Kidney epithelial cell (primary cell): ENCODE measurements around the gene SLC6A12. TPM values are rescaled to one million over a fixed set of nuclear protein-coding genes. Genes with fewer than 3 reads are reported as not detected.

Source experiments
- DNase-seq: peaks from one replicate; pipeline ENCODE4 v3.0.0-alpha.2; 2010; ENCODE audit warnings: low read depth
- H3K27me3 ChIP-seq: 2 replicates; pipeline ENCODE4 v1.6.0; 2011; ENCODE audit warnings: low read length; ENCODE audit not compliant: control insufficient read depth, insufficient read depth
- H3K36me3 ChIP-seq: 2 replicates; pipeline ENCODE4 v1.5.1; 2011; ENCODE audit warnings: low read length; ENCODE audit not compliant: control insufficient read depth, insufficient read depth
- H3K4me3 ChIP-seq: 2 replicates; pipeline ENCODE4 v1.5.1; 2011; ENCODE audit warnings: low read depth, mild to moderate bottlenecking, control low read depth, low read length
- CTCF ChIP-seq: IDR thresholded peaks from 2 replicates; pipeline ENCODE4 v1.5.1; 2011; ENCODE audit warnings: mild to moderate bottlenecking, moderate library complexity, low read length, control low read depth, inconsistent platforms; ENCODE audit not compliant: insufficient read depth, poor library complexity, severe bottlenecking
- total RNA-seq: library from RNA; depleted of rRNA; stranded (reverse); fragments of >200 nt; gene quantifications from 2 replicates; pipeline ENCODE4 v1.2.3, GENCODE V29; 2015

SLC6A12 gene
- total RNA-seq, 1 donor from 2014 or later, result not detected

DNA sequence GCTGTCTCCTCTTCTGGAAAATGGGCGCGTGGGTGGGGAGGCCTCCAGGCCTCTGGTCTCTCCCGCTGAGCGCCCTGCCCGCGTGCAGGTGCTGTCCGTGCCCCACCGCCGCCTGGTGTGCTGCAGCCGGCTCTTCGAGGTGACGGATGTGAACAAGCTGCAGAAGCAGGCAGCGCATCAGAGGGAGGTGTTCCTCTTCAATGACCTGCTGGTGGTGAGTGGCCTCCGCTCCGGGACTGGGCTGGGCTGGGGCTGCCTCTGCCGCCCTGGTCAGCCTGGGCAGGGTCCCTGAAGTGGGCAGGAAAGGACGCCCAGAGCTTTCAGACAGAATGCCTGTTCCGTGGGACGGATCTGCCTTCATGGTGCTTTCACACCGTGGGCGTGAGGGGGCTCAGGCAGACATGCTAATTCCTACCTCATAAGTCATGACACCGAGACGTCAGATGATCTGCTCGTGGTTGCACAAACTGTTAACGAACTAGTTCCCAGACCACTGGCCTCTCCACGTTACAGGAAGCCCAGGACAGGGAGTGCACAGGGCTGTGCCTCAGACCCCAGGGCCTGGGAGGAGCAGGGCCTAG is 50.5 kb downstream of the SLC6A12 start:
- TF ChIP-seq CTCF, result no peak
- no peak for DNase-seq
- H3K36me3 ChIP-seq, result no peaks in the 10 kb centered on the region
- peaks cover 2% of the 10 kb centered on the region for H3K27me3 ChIP-seq
- no peak overlapping the region for H3K4me3 ChIP-seq

DNA sequence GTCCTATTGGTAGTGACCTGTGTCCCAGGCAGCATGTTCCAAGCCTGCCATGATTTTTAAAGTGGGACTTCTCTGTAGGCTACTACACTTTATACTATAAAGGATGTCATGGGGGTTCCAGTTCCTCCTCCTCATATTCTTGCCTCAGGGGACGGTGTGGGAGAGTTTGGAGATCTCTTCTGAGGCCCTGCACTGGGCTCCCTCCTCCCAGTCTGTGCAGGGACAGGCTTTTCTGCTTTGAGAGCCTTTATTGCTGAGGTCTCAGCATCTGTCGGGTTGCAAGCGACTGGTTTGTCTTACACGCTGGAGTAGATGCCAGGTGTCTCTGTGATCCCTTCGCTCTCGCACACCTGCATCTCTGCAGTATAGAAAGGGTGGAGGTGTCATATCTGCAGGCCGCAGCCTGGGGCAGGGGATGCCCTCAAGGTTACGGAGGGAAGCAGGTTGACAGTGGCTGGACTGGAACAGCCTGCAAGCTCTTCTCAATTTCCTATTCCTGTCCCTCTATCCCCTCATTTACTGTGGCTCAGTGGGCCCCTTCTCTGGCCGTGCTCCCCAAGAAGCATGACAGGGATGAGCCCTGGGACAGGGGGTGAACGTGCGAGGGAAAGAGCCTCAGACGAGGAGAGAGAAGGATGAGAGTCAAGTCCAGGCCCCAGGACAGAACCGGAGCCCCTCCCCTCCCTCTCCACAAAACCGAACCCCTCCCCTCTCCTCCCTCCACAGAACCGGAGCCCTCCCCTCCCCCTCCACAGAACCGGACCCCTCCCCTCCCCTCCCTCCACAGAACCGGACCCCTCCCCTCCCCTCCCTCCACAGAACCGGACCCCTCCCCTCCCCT is 51.3 kb downstream of the SLC6A12 start:
- no peak for TF ChIP-seq CTCF
- H3K27me3 ChIP-seq, result no peaks in the 10 kb centered on the region
- no peak overlapping the region for H3K4me3 ChIP-seq
- no peak for DNase-seq
- no peaks in the 10 kb centered on the region for H3K36me3 ChIP-seq

DNA sequence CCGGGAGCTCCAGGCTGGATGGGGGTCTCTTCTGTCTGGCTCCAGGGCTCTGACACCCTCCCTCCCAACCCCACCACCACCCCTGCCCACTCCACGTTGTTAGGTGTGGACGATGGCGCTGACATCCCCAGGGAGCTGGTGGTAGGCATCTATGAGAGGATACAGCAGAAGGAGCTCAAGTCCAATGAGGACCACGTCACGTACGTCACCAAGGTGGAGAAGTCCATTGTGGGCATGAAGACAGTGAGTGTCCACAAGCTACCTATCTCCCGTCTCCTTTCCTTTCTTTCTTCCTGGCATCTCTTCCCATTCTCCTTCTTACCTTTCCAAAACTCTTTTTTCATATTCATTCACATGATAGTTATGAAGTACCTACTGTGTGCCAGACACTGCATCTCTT is 52.1 kb downstream of the SLC6A12 start:
- no peak for TF ChIP-seq CTCF
- no peak for DNase-seq
- no peak overlapping the region for H3K4me3 ChIP-seq
- H3K36me3 ChIP-seq, result no peaks in the 10 kb centered on the region
- no peaks in the 10 kb centered on the region for H3K27me3 ChIP-seq

- H3K27me3 ChIP-seq, result no peaks in the 10 kb centered on the region
- H3K4me3 ChIP-seq, result no peak overlapping the region
- no peaks in the 10 kb centered on the region for H3K36me3 ChIP-seq
- no peak for DNase-seq
- TF ChIP-seq CTCF, result no peak
These were observed 53.1 kb downstream of the SLC6A12 start for GRCh38 chr12:160858-161257.

- no peak for TF ChIP-seq CTCF
- Histone ChIP-seq H3K36me3 (no peaks in the 10 kb centered on the region), H3K27me3 (peaks cover 6% of the 10 kb centered on the region), H3K4me3 (no peak overlapping the region)
- DNase-seq, result no peak
These were observed 54.7 kb downstream of the SLC6A12 start for GRCh38 chr12:159156-159782.
